Stimulated activated CD8-positive, alpha-beta memory T cell treated with anti-CD3 and anti-CD28 coated beads, Interleukin-15, amount 100 ng/mL, for 4 hours (primary cell): ENCODE data around the gene FAM9B.
"Not testable (repeated sequence)": the region's sequence is repeated elsewhere in the genome, so short reads cannot be mapped to it uniquely, and the experiment has no call there.

ENCODE experiments used
- DNase-seq, 2 donors: peaks; one replicate each; pipeline ENCODE4 v3.0.0-alpha.2; 2020; ENCODE audit warnings: low read depth in 2 of 2

FAM9B gene

GRCh38 chrX:9033989-9034388 lies at the start of gene FAM9B:
Gene FAM9B (minus strand): TSS chrX:9034127. CDS start chrX:9032986, 1,141 bp downstream.
- DNase-seq = no peak

- DNase-seq = no peak
Observed at GRCh38 chrX:9081271-9081670, 47.3 kb upstream of the FAM9B start.

GRCh38 chrX:9074326-9074725 lies 40.4 kb upstream of the FAM9B start:
- no peak for DNase-seq

- no peak for DNase-seq
Observed at GRCh38 chrX:9072281-9072680, 38.4 kb upstream of the FAM9B start.

- DNase-seq = no peak
Observed at GRCh38 chrX:9071031-9071650, 37.2 kb upstream of the FAM9B start.

GRCh38 chrX:9069573-9069972 lies 35.6 kb upstream of the FAM9B start:
- no peak for DNase-seq

GRCh38 chrX:9064694-9065093 lies 30.8 kb upstream of the FAM9B start:
- DNase-seq = no peak

- no peak for DNase-seq
Observed at GRCh38 chrX:9062641-9063040, 28.7 kb upstream of the FAM9B start.

- no peak for DNase-seq
Observed at GRCh38 chrX:9055354-9055753, 21.4 kb upstream of the FAM9B start.

- DNase-seq = no peak
Observed at GRCh38 chrX:9052081-9052480, 18.2 kb upstream of the FAM9B start.

- no peak for DNase-seq
Observed at GRCh38 chrX:9050331-9050730, 16.4 kb upstream of the FAM9B start.

- DNase-seq = no peak
Observed at GRCh38 chrX:9048801-9049200, 14.9 kb upstream of the FAM9B start.

GRCh38 chrX:9038244-9038643 lies 4.3 kb upstream of the FAM9B start:
- DNase-seq = no peak

- no peak for DNase-seq
Observed at GRCh38 chrX:9037296-9037695, 3.4 kb upstream of the FAM9B start.

- DNase-seq = no peak
Observed at GRCh38 chrX:9033586-9033985, 341 bp downstream of the FAM9B start.

GRCh38 chrX:9033179-9033578 lies 748 bp downstream of the FAM9B start:
- no peak for DNase-seq

GRCh38 chrX:9023293-9023692 lies 10.6 kb downstream of the FAM9B start:
- DNase-seq = no peak

GRCh38 chrX:9019151-9019550 lies 14.8 kb downstream of the FAM9B start:
- no peak for DNase-seq

GRCh38 chrX:9018332-9018731 lies 15.6 kb downstream of the FAM9B start:
- not testable (repeated sequence) for DNase-seq

- DNase-seq = no peak
Observed at GRCh38 chrX:9003041-9003440, 30.9 kb downstream of the FAM9B start.

- DNase-seq = no peak
Observed at GRCh38 chrX:8988446-8988845, 45.5 kb downstream of the FAM9B start.

GRCh38 chrX:8987672-8988250 lies 46.2 kb downstream of the FAM9B start:
- no peak for DNase-seq

GRCh38 chrX:8984231-8984630 lies 49.7 kb downstream of the FAM9B start:
- DNase-seq = no peak

- no peak for DNase-seq
Observed at GRCh38 chrX:8981723-8982122, 52.2 kb downstream of the FAM9B start.
